NCI-H146 (cell line): ENCODE results near the gene RUBCN.
"Not testable (repeated sequence)": the region's sequence is repeated elsewhere in the genome, so short reads cannot be mapped to it uniquely, and the experiment has no call there.

Experiments
- DNase-seq: peaks from one replicate; lab custom pipeline; 2025; lab: John Stamatoyannopoulos, UW

The RUBCN gene

DNA sequence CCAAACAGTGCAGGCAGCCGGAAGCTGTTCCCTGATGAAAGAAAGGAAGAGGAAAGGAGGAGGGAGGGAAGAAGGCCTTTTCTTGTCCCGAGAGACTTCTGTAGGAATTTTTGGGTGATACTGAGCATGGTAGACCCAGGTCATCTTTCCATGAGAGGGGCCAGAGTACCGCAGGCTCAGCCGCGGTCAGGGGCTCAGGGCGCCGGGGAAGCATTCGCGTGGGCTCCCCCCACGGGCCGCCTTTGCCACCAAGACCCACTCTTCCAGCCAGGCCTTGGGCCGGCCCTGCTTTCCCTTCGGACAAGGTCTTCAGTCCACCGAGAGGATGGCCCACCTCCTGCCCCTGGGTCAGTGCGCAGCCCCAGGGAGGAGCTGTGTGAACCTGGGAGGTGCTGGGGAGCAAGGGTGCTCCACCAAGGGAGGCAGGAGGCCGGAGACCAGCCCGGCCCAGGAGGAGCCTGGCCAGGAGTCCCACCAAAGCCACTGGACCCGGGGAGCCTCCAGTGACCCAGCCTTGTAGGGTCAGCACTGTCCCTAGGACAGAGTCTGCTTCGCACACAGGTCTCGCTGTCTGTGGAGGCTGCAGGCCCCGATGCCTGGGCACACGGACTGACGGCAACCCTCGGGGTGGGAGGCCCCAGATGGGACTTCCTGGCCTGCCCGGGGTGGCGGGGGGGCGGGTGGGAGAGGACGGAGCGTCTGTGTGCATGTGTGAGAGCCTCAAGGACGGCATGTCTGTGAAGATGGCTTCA lies 79.0 kb downstream of the RUBCN start:
- DNase-seq = not testable (repeated sequence)

DNA sequence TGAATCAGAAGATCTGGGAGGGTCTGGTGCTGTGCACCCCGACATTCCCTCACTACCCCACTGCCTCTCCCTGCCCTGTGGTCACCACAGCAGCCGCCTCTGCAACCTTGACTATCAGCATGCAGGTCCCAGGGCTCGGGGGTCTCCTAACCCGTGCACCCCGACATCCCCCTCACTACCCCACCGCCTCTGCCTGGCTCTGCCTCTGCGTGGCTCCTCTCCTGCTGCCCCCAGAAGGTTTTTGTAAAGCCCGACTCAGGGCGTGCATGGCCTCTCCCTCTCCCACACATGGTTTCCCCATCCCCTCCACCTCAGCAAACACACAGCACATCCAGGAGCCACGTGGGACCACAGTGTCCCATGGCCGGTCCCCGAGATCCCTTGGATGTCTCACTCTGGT lies 79.7 kb downstream of the RUBCN start:
- not testable (repeated sequence) for DNase-seq

DNA sequence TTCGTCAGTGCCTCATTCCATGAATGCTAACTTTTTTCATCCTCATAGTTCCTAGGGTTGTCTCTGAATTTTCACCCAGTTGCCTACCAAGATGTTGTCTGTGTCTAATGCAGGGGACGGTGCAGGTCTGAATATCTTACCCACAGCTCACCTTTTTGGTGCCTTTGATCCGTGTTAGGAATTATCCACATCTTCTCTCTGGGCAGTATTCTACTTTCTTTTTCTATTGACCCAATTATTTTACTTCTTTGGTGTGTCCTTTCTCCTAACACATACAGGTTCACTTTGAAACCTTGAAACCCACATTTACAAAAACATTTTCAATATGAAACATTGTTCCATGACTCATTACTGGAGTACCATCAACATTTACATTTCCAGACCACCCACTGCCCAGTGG lies 80.6 kb downstream of the RUBCN start:
- DNase-seq = not testable (repeated sequence)

DNA sequence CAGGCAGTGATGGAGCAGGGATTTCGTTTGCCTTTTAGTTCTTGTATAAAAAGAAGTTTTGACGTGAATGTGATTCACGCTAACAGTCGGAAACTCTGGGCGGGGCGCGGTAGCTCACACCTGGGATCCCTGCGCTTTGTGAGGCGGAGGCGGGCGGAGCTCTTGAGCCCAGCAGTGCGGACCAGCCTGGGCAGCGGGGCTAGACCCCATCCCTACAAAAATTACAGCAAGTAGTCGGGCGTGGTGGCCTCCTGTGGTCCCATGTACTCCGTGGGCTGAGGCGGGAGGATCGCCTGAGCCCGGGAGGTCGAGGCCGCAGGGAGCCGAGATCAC lies 81.7 kb downstream of the RUBCN start:
- DNase-seq = not testable (repeated sequence)

DNA sequence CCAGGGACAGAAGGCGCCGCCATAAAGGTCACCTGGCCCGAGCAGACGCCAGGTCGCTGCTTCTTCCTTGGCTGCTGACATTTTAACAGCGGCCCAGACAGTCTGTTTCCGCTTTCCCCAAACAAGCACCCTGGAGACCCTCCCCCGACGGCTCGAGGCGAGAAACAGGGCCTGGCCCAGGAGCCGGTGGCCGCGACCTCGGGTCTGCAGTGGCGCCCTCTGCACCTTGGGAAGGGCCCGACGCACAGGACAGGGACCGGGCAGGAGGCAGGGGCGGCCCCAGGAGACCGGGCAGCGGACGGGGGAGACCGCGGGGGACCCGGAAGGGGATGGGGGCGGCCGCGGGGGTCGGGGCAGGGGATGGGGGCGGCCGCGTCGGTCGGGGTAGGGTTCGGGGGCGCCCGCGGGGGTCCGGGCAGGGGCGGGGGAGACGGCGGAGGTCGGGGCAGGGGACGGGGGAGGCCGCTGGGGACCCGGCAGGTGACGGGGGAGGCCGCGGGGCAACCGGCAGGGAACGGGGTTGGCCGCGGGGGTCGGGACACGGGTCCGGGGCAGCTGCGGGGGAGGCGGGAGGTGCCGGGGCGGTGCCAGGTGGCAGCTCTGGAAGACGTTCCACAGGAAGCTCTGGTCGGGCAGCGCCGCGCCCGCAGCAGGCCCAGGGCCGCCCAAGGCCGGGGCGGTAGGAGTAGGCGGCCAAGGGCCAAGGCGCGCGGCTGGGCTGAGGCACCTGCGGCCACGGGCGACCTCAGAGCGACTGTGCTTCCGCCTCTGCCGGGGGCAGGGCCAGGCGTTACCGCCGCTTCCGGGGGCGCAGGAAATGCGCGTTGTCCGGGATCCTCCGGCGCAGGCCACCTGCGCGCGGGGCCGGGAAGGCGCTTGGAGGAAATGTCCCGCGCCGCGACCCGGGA lies 82.4 kb downstream of the RUBCN start:
- DNase-seq = not testable (repeated sequence)

DNA sequence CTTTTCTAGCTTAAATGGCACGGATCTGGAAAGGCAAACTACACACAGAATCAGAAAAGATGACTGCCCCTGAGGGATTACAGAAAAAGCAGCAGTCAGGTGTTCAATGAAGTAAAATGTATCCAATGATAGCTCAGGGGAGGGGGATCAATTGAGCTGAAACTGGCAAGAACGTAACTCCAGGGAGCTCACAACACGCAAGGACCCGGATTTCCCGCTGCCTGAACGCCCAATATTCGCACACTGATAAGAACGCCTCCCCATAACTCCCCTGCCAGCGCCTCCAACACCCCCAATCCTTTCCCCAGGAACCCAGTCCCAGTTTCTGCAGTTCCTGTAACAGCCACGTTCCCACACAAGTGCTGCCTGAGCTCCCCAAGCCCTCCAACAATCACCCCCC lies 83.8 kb downstream of the RUBCN start:
- DNase-seq = not testable (repeated sequence)

DNA sequence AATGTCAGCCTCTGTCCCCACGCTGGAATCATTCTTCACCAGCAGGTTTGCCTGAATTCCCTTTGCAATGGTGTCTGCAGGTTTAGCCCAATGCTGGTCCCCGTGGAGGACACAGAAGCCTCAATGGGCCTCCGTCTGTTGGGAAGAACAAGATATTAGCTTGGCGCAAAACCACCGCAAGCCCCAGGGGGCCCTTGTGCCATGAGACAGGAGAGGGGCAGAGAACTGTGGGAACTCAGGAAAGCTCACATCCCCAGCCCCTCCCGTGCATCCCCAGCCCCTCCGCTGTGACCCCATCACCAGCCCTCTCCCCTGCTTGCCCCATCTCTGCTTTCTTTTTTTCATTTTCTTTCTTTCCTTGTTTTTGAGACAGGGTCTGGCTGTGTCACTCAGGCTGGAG lies 89.1 kb downstream of the RUBCN start:
- not testable (repeated sequence) for DNase-seq

DNA sequence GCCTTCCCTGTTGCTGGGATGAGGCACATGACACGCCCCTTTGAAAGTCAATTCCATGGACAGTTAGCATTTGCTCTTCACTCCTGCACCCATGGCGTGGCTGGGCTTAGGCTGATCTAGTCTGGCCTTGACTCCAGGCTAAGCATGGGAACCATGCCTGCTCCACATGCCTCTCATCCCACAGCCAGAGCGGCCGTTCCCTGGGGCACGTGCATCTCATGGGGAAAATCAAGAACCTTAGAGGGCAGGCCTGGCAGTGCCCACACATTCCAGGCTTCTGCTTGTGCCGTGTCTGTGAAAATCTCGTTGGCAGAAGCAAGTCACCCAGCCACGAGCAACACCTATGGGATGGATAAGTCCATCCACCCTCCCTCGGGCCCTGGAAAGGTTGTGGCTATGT lies 89.5 kb downstream of the RUBCN start:
- not testable (repeated sequence) for DNase-seq

DNA sequence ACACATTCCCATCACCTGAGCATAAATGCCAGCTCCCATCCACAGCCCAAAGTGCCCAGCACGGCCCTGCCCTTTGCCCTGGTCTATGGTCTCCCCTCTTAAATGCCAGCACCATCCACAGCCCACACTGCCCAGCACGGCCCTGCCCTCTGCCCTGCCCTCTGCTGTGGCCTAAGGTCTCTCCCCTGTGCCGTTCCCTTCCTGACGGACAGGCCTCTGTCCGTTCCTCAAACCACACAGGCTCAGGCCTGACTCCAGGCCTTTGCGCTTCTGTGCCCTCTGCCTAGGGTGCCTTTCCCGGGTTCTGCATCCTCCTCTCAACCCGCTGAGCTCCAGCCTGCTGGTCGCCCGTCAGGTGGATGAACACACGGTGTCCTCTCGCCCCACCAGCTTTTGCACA lies 90.4 kb downstream of the RUBCN start:
- not testable (repeated sequence) for DNase-seq

DNA sequence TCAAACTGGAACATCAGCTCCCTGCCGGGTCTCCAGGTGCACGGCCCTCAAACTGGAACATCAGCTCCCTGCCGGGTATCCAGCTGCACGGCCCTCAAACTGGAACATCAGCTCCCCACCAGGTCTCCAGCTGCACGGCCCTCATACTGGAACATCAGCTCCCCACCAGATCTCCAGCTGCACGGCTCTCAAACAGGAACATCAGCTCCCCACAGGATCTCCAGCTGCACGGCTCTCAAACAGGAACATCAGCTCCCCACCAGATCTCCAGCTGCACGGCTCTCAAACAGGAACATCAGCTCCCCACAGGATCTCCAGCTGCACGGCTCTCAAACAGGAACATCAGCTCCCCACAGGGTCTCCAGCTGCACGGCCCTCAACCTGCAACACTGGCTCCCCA lies 99.1 kb downstream of the RUBCN start:
- not testable (repeated sequence) for DNase-seq

DNA sequence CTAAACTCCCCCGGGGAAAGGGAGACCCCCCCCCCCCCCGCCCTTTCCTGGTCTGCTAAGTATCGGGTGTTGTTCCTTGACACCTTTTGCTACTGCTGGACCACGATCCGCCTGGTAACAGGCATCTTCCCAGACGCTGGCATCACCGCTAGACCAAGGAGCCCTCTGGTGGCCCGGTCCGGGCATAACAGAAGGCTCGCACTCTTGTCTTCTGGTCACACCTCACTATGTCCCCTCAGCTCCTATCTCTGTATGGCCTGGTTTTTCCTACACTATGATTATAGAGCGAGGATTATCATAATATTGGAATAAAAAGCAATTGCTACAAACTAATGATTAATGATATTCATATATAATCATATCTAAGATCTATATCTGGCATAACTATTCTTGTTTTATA lies 104.7 kb downstream of the RUBCN start:
- DNase-seq = not testable (repeated sequence)

DNA sequence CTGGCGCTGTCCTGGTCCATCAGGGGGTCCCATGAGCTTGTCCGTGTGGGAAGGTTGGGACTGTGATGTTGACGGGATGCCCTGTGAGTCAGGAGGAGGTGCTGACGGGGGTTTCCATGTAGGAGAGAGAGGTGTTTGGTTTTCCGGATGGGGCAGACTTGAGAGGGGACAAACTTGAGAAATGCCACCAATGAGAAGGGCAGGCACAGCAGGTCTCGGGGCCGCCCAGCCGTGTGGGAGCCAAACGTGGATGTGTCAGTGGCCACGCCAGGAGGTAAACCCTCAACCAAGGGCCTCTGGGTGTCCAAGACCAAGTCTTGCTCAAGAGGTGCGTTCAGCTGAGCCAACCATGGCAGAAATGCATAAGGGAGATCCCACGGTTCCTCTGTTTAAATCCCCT lies 105.9 kb downstream of the RUBCN start:
- not testable (repeated sequence) for DNase-seq

DNA sequence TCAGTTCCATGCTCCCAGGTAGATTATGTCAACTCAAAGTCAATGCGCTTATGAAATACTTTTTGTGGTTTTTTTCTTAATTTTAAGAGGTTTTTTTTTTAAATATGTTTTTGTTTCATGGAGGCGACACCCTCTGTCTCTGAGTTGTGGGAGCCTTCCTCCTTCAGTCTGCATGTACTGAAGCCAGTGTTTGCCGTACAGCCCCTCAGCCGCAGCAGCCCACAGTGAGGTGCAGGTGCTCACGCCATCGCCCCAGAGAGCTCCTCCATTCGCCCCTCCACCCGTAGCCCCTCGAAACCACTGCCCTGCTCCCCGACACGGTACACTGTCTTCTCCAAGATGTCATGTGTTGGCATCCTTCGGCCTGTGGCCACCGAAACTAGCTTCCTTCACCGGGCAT lies 107.4 kb downstream of the RUBCN start:
- DNase-seq = not testable (repeated sequence)

DNA sequence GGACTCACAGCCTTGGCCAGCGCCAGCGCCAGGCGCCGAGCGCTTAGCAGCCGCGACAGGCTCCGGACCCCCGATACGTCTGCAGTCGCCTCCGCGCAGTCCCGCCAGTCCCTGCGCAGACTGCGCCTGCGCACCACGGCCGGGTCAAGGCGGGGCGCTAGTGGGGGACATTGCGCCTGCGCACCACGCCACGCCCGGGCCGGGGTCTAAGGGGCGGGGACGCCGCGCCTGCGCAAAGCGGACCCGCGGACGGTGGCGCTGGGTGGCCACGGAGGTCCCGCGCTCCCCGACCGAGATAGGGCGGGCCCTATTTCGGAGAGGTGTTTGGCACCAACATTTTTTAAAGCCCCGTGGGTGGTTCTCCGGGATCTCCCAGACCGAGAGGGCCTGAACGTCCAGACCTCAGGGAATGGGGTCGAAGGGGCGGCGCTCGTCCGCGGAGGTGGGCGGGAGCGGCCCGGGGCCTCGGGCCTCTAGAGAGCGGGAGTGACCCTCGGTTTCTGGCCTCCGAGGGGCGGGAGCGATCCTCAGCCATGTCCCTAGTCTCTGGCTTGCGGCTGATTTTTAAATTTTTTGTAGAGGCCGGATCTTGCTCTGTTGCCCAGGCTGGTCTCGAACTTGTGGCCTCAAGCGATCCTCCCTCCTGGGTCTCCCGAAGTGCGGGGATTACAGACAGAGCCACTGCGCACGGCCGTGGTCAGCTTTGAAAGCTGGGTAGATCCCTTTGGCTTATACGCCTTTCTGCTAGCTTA lies 108.8 kb downstream of the RUBCN start:
- DNase-seq = not testable (repeated sequence)

DNA sequence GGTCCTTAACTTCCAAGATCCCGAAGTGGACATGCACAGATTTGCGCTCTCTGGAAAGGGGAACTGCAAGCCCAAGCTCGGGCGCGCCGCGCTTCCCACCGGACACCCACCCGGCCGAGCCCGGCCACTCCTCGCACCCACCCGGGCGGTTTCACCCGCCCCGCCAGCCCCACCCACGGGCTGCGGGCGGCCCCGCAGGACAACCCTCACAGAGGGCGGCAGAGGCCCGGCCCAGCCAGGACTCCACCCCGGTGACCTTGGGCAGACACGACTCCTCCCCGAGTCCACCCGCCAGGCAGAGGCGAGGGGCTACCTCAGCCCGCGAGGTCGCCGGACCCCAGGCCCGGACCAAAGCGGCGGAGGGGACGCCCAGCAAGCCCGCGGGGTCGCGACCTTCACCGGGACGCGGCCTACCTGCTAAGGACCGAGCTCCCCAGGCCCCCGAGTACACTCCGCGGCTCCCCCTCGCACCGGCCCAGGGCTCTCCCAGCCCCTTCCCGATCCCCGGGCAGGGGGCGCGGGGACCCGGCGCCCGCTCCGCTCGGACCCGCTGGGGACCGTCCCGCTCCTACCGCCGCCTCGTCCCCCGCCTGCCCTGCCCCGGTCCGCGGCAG lies 109.4 kb downstream of the RUBCN start:
- DNase-seq = not testable (repeated sequence)

DNA sequence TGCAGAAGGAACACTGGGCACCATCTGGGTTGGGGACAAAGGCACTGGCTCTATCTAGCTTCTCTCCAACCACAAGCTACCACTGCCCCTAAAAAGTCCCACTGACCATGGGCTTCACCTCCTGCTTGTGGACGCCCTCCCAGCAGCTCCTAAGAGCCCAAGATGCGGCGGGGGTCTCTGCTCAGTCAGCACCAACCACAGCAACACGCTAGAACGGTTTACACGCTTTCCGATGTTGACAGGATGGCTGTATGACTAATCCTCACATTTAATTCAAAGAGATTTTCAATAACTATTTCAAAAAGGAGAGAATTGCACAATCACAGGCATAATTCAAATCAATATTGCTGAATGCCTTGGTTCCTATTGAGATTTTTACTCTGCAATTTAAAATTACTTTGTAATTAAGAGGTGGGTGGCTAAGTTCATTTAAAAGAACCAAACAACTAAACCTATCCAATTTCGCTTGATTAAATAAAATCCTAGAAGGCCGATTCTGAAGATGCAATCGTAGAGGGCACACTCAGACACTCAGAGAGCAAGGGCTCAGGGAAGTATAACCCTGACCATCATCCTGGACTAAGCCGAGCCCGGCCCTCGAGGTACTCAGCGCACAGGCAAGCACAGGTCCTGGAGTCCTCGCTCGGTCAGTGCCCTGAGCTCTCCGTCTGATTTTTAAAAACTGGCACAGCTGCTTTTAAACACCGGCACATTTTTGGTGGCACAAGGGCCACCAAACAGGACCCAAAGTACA lies 110.1 kb downstream of the RUBCN start:
- not testable (repeated sequence) for DNase-seq

DNA sequence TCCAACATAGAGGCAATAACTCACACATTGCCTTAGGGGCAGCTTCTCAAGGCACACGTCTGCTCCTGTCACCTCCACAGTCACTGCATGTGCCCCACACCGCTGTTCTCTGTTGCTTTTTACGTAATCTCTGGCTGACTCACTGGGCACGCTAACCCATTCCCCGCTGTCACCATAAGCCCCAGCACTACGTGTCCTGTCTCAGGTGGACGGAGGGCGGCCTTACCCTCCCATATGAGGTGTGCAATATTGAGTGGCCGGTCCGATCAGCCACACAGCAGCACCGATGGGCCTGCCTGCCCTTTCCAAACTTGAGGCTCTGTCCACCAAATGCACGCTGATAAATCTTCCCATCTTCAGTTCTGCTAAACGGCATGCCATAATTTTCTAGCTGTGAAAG lies 115.2 kb downstream of the RUBCN start:
- not testable (repeated sequence) for DNase-seq
